CD4-positive, alpha-beta T cell treated with Interleukin-10 for 1 hour (primary cell): ENCODE measurements around the gene ADCY1.

ENCODE experiments used
- DNase-seq: peaks from one replicate; pipeline ENCODE4 v3.0.0-alpha.2; 2020

Gene ADCY1

DNA sequence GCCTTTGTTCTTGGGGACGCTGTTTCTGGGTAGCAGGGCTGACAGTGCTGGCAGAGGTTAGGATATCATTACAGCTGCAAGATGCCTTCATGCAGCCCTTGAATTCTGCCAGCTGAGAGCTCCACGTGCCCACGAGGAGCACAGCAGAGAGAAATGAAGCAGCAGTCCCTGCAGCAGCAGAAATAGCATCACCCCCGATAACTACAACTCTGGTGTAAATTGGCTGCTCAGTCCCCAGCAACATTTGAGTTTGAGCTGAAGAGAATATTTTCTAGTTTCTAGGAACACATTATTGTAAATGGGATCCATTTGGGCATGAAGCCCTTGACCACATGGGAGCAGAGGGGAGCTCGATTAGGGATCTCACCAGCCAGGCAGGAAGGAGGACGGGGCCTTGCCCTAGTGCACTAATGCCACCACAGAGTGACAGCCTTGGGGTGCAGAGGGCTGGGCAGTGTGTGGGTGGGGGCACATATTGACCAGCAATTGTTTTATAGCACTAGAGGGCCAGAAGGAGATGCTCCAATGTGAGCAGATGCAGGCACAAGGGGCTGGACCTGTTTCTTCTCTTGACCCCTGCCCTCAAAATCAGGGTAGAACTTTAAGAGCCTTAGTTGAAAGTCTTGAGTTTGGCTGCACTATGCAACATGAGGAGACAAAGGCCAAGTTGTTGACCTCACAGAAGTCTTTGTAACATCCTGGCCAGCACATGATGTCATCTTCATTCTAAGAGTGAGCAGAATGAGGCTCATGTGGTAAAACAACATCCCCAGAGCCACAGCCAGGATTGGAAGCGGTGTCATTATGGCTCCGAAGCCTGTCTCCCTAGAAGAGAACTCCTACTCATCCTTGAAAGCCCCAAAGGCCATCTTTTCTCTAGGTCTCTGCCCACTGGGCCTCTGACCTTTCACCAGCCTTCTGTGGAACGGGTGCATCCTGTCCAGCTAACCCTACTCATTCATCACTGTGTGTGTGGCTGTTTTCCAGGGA lies 52.6 kb downstream of the ADCY1 start:
- DNase-seq, result no peak

DNA sequence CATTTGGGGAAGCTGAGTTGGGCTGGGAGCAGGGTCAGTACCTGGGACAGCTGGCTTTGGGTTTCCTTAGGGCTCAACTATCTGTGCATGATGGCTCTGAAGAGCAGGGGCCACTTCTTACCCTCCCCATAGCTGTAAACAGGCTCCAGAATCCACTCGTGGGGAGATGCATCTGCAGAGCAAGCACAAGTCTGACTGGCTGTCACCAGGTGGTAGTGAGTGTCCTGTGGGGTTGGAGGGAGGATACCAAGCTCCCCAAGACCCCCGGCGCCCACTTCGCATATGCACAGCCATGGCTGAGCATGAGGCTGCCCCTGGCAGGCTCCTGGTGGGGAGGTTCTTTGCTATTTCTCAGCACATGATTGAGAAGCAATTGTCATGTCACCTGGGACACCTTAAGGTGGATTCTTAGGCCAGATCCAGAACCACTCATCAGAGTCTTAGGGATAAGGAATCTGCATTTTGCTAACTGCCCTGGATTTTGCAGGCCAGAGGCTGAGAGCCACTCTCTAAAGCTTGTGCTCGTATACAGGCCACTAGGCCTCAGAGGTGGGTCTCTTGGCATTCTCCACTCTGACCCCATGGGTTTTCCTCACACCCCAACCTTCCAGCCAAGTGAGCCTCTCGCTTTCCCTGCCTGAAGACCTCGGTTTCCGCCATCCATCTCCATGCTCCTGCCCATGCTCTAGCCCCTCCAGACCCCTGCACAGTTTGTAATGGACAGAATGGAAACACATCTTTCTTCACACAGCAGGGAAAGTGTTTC lies 53.7 kb downstream of the ADCY1 start:
- DNase-seq, result no peak

DNA sequence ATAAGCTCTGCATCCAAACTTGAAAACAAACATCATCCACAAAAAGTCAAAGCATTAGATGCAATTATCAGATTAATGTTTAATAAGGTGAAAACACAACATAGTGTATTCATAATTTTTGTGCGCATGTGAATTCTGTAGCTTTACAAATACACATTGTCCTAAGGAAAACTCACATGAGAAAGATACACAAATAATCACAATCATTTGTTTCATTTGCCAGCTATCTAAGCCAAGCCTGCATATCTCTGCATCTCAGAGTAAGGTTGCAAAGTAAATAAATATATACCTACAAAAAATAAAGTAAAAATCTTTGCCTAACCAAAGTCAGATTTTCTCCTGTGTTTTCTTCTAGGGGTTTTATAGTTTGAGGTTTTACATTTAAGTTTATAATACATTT lies 57.4 kb downstream of the ADCY1 start:
- no peak for DNase-seq

DNA sequence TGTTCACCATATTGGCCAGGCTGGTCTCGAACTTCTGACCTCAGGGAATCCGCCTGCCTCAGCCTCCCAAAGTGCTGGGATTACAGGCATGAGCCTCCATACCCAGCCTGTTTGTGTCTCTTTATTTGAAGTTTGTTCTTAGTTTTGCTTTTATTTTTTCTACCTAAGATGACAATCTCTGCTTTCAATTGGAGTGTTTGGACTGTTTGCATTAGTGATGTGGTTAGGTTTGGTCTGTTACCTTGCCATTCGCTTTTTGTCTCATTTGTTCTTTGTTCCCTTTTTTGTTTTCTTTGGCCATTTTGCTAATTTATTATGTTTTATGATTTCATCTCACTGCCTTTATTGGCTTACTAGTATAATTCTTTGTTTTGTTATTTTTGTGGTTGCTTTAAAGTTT lies 62.6 kb downstream of the ADCY1 start:
- DNase-seq, result no peak

DNA sequence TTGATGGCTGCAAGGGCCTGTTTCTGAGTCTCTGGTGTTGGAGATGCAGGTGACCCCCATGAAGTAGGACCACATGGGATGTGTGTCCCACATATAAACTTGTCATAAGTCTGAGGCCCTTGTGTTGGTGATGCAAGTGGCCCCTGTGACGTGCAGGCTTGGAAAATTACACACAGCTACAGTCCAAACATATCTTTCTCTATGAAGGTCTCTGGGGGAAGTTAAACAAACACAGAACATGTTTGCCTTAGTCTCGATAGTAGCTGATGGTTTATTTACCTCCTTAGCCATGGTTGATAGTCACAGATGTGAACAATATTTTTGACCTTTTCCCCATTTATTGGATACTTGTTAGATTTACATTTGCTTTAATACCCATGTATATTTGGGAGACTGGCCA lies 64.7 kb downstream of the ADCY1 start:
- DNase-seq, result no peak

DNA sequence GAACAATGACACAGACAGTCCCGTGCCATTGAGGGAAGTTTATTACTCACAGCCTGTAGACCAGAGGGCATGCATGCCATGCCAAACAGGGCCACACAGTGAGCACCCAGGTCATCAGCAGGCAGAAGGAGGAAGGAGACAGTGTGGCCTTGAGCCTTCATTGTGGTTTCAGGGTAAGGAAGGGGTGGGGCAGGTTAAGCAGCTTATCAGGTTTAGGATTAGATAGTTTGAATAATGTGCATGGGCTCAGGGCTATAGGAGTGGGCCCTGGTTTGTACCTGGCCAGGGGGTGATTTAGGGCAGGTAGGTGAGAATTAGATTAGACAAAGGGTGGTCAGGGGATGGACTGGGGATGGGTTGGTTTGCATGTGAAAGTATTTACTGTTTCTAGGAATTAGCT lies 67.9 kb downstream of the ADCY1 start:
- no peak for DNase-seq

DNA sequence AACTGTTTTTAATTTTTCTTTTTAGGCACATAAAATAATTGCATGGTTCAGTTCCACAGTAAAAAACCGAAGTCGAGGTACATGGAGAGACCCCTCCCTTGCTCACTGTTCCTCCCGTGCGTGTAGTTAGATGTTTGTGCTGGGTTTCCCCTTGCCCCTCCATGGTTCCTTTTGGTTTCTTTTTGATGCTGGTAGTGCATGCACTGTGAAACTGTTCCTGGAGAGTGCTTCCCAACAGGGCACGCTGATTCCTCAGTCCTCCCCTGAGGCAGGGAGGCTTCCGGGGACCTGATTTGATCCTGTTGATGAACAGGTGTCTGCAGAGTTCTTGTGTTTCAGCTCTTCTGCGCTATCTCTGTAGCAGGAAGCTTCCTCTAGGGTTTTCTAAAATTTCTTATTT lies 69.5 kb downstream of the ADCY1 start:
- no peak for DNase-seq

DNA sequence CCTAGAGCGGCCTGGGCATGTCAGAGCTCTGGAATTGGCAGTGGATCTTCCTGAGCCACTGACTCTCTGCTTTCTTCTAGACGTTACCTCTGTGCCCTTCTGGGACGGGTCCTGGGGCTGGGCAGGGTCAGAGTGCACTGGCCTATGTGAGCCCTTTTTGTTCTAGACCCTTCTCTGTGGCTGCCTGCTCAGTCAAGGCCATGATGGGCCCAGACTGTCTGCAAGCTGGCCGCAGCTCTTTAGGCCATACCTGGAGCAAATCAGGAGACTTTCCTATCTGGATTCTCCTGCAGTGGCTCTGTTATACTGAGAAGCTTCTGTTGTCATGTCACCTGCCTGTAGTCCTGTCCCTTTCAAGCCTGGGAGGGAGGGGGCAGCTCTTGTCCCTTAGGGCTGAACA lies 70.1 kb downstream of the ADCY1 start:
- no peak for DNase-seq

DNA sequence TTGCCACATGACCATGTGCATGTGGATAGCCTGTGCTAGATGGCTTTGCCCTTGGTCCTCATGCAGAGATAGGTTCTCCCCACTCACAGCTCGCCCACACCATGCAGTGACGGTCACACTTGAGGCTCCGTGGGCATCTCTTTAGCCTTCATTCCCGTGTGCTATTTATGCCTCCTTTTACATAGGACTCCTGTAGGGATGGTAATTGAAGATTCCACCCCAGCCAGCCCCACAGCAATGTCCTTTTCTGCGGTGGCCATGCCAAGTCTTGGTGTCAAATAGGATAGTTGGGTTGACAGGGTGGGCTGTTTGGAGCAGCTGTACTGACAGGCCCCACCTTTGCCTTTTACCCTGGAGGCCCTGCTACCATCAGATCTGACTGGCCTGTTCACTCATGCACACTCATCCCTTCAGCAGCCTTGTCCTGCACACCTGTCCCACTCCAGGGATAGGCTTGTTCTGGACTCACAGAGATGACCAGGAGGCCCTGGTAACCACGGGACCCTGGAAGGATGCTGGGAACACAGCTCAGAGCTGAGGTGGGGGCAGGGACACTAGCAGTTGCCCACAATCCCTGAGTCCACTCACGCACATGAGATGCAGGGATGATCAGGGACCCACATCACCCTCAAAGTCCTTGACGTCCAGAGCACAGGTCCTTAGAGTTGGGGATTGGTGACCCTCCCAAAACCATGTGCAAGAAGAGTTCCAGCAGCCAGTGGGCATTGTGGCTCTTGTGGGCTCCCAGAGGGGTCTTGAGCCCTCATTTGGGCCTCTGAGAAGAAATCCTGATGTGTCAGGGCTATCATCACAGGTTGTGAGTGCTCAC lies 71.2 kb downstream of the ADCY1 start:
- no peak for DNase-seq

DNA sequence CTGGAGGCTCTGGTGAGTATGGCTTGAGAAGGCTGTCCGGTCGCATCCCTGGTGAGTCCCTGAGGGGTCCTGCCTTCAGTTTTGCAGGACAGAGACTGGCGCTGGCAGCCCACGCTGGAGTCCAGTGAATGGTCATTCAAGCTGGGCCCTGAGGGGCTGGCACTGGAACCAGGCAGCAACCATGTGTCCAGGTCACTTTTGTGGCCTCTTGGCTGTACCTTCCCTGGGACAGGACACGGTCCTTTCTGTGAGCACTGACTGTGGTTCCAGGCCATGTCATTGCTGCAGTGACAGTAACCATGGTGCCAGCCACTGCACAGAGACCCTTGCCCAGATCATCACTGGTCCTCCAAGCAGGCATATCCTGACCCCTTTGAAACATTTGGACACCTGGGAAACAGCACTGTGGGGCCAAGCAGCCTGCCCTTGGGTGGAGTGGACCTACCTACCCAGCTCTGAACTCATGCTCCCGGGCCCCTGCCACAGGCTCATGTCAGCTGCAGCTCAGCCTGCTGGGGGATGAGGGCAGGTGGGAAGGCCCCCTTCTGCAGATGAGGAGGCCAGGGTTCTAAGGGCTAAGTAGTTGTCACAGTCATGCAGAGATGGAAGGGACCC lies 72.1 kb downstream of the ADCY1 start:
- no peak for DNase-seq

DNA sequence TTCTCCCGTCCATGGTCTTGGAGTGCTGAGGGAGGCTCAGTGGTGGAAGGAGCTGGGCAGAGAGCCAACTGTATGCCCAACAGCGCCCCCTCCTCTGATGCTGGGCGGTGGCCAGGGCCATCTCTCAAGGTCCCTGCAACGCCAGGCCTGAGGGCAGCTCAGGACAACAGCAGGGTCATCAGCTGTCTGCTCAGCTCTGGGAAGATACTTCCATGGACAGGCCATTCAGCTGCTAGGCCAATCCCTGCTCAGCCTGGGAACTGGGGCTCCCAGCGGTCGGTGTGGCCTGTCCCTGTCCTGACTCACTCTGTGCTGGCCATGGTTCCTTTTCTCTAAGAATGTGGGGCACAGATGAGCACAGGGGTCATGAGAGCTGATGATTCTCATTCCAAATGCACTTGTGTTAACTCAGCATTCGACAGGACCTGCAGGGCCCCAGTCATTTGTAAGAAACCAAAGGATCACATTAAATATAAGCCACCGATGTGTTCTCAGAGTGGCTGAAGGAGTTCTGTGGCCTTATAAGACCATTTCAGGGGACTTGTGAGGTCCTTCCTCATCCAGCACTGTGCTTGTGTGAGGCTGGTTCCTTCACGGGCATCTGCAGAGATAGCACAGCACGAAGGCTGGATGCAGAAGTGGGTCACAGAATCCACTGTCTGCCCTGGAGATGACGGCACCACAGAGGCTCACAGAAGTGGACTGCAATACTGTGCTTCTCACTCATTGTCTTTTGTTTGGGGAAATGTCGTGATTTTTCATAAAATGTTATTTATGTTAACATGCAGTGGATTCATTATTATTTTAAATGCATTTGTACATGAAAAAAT lies 73.0 kb downstream of the ADCY1 start:
- no peak for DNase-seq

DNA sequence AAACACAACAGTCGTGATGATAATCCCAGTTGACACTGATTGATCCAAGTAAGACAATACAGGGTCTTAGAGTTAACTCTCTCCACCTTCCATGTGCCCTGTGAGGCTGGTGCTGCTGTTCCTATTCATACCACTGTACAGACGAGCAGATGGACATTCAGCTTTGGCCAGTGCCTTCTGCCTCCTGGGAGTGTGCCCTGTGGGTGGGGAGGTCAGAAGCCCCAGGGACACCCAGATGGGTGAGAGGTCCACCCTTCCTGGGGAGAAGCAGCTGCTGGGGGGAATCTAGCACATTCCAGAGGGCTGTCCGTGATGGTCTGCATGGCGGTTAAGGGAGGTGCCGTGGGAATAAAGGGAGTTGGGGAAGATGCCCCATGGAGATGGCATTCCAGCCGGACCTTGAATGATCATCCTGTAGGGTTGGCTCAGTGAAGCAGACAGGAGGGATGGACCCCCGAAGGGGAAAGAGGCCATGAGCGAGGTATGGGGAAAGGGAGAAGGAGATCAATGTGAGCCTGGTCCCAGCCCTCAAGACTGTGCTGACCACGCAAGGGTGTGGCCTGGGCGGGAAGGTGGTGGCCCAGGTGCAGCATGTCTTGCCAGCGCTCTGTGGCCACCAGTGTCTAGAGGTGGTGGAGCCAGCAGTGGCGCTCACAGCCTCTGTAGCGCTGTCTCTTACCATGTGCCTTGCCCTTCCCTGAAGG lies 74.0 kb downstream of the ADCY1 start:
- DNase-seq, result no peak

DNA sequence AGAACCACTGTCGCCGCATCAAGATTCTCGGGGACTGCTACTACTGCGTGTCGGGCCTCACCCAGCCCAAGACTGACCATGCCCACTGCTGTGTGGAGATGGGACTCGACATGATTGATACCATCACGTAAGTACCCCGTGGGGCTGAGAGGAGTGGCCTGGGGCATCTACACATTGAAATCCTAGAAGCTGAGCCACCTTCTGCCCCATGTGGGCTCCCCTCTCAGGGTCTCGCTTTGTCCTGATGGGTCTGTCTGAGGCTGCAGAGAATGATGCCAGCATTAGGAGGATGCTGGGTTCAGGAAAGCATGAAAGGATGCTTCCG lies 74.5 kb downstream of the ADCY1 start:
- DNase-seq, result no peak

DNA sequence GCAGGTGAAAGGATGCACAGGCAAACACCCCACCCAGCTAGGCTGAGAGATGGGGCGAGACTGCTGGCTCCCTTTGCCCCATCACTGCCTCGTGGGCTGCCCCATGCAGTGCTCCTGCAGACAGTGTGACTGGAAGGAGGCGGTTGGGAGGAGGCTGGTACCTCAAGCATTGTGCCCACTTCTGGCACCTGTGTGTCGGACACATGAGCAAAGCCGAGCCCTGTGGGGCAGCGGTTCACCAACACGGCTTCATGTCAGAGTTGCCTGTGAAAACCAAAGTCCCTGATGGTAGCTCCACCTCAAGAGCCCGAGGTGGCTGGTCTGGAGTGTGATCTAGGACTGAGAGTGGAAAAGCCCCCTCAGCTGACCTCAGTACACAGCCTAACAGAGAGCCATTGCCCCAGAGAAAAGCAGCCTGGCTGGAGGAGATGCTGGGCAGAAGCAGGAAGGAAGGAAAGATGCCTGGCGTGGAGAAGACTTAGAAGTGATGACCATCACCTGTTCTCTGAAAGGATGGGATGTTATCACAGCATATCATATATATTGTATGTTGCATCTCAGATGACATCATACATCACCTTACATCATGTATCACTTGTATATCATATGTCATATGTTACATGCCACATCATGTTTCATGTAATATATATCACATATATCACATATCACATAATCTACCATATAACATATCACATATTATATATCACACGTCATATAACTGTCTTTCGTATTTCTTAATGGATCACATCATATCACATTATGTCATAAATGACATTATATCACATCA lies 75.6 kb downstream of the ADCY1 start:
- no peak for DNase-seq

DNA sequence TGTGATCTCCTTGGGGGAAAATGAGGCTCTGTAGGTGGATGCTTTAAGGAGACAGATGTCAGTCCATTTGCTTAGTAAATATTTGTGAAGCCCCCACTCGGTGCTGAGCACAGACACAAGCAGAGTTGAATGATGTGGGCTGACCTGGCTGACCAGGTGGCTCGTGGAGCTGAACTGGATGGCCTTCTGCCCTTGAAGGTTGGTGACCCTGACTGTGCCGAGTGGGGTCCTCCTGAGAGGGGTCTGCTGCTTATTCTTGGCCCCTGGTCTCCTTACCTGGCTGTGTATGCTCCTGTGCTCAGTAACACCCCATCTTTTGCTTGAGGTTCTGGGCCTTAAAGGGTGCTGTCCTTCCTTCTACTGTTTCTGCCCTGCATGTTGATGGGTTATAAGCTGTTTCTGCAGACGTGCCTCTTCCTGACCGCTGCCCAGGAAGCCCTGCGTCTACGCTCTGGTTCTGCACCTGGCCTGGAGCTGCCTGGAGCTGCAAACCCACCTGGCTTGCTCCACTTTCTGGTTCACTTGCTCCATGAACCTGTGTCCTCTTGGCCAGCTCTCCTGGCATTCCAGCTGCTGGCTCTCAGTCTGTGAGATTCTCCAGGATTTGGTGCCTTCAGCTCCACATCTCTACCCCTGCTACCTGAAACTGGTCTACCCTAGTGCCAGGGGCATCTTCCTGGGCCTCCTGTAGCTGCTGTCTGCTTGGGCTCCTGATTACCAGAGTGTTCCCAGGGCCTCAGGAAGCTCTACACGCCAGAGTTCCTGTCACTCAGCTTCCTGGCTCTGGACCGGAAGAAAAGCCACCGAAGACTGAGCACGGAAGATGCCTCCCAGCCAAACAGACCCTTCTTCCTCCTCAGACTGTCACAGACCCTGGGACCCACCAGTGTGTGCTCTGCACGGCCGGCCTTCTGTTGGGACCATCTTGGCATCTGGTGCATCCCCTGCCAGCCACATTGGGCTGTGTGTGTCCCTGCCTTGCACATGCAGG lies 76.5 kb downstream of the ADCY1 start:
- no peak for DNase-seq

DNA sequence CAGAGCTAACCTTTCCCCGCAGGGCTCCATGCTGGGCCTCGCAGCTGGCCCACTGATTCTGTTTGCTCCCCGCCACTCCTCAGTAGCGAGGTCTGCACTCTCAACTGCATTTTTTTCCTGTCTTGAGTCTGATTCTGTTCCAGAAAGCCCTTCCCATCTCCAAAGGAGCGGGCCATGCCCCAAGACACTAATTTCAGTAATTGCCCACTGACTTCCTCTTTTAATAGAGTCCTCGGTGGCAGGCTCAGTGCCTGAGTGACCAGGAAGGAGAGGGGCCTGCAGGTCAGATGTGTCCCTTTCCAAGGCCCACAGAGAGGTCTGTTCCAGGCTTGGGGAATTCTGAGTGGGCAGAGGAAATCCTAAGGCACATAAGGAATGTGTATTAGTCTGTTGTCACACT lies 77.4 kb downstream of the ADCY1 start:
- DNase-seq, result no peak

DNA sequence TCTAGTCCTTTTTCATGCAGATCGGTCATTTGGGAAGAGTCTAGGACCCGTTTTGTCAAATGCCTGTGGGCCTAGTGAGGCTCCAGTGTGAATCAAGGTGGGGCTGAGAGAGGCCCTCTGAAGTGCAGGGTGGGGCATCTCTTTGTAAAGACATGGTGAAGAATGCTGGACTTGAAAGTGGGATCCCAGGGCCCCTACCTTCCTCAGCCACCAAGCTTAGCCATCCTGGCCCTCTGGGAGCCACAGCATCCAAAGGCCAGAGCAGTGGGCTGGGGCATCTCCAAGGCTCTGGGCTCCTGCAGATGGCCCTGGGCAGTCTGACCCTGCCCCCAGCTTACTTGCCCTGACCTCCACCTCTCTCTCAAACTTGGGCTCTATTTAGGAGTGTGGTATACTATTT lies 78.5 kb downstream of the ADCY1 start:
- DNase-seq, result no peak

DNA sequence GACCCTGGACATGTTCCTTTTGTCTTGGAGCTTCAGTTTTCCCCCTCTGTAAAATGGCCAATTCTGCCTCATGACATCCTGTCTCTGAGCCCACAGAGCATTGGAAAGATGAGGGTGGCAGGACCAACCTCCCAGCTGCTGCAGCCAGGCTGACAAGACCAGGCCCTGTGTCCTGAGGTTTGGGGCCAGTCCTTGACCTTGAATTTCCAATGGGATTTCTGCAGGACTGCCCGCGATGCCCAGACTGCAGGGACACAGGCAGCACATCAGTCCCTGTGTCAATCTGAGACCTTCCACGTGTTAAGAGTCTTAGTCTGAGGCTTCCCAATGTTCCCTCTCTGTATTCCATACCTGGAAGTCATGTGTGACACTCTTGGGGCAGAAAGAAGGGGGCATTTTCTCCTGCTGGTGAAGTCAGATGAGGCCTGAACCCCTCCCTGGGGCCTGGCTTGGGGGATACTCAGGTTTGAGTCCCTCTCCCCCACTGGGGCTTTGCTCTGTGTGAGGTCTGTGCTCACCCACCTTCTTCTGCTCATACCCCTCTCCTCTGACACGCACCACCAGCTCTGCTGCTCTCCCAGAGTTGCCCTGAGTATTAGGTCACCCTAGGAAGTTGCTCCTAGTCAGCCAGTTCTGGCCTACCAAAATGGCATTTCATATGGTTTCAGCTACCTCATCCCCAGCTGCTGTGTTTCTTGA lies 79.2 kb downstream of the ADCY1 start:
- DNase-seq, result no peak

DNA sequence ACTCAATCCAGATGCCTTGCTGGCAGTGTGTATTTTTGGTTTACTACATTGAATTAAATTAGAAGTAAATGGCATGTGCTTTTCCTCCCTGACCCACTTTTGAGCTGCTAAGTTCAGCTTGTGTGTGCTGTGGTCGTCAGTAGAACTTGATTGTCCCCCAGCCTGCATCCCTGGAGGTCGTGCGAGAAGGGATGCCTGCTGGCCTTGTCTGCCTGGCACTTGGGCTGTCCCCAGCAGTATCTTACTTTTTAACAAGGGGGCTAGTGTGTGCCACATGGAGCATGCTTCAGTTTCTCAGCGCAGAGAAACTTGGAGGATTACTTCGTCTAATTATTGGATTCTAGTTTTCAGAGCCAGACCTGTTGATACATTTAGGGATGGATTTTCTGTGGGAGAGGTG lies 80.2 kb downstream of the ADCY1 start:
- DNase-seq, result no peak
